Activated CD4-positive, alpha-beta memory T cell treated with anti-CD3 and anti-CD28 coated beads, Interleukin-2, amount 10 ng/mL, durations not matched to agents 7 days and 5 days (primary cell): Measurements from ENCODE around the gene C1QL4. TPM values are rescaled to one million over a fixed set of nuclear protein-coding genes. Genes with fewer than 3 reads are reported as not detected.
"Not testable (repeated sequence)": the region's sequence is repeated elsewhere in the genome, so short reads cannot be mapped to it uniquely, and the experiment has no call there.

Source experiments
- CTCF ChIA-PET: fragments of 350-600 bp; sonication (Branson Sonifier 250); formaldehyde crosslinking; loops from one replicate; lab custom pipeline; 2021; ENCODE audit warnings: antibody characterized with exemption, inconsistent platforms; lab: Charles Lee
- POLR2A ChIA-PET: fragments of 350-600 bp; sonication (Branson Sonifier 250); formaldehyde crosslinking; loops from one replicate; lab custom pipeline; 2021; ENCODE audit warnings: antibody characterized with exemption; lab: Charles Lee
- DNase-seq: peaks from one replicate; pipeline ENCODE4 v3.0.0-alpha.2; 2020
- H3K27ac Mint-ChIP-seq: one replicate; pipeline ENCODE4 v1.8.0; 2021; ENCODE audit warnings: mild to moderate bottlenecking, mixed read lengths
- H3K27me3 Mint-ChIP-seq: one replicate; pipeline ENCODE4 v1.8.0; 2021; ENCODE audit warnings: mixed read lengths
- H3K36me3 Mint-ChIP-seq: one replicate; pipeline ENCODE4 v1.8.0; 2021; ENCODE audit warnings: low read depth, mixed read lengths
- H3K4me1 Mint-ChIP-seq: one replicate; pipeline ENCODE4 v1.8.0; 2021; ENCODE audit warnings: mixed read lengths
- H3K4me3 Mint-ChIP-seq: one replicate; pipeline ENCODE4 v1.8.0; 2021; ENCODE audit warnings: mild to moderate bottlenecking, mixed read lengths
- H3K9me3 Mint-ChIP-seq: one replicate; pipeline ENCODE4 v1.8.0; 2021; ENCODE audit warnings: mixed read lengths
- total RNA-seq, 2 experiments: library from RNA; stranded (reverse); gene quantifications; one replicate each; pipeline ENCODE4 v1.2.3, GENCODE V29; 2021

Gene C1QL4
- total RNA-seq, 2 experiments from 2014 or later: not detected

- ChIA-PET CTCF (interaction anchor here (1.1 to 1.5 kb wide), 3 partner anchors 8 to 51 kb away, joined by 4 to 5 read pairs (median 4); partner anchors contain the start of gene PRPH), POLR2A (interaction anchor here (1.7 kb wide), 1 partner anchor 17 kb away, joined by 5 read pairs; the partner anchor contains the start of gene TROAP)
- no peak for DNase-seq
- Mint-ChIP-seq H3K4me1 (peaks cover 29% of the 10 kb centered on the region), H3K36me3 (no peaks in the 10 kb centered on the region), H3K27ac (no peak overlapping the region), H3K27me3 (peaks cover 91% of the 10 kb centered on the region), H3K9me3 (no peaks in the 10 kb centered on the region), H3K4me3 (no peak overlapping the region)
Observed at GRCh38 chr12:49339464-49339861, 2.5 kb upstream of the C1QL4 start.

GRCh38 chr12:49338830-49339463, 2.0 kb upstream of the C1QL4 start:
- Mint-ChIP-seq H3K9me3 (no peaks in the 10 kb centered on the region), H3K27ac (no peak overlapping the region), H3K27me3 (peaks cover 90% of the 10 kb centered on the region), H3K4me1 (peaks cover 29% of the 10 kb centered on the region), H3K4me3 (no peak overlapping the region), H3K36me3 (no peaks in the 10 kb centered on the region)
- ChIA-PET CTCF (interaction anchor here (1.1 to 7.7 kb wide), 7 partner anchors 9 to 175 kb away, joined by 3 to 51 read pairs (median 4); partner anchors contain the start of genes PRPH and TROAP), POLR2A (interaction anchor here (1.7 to 4.1 kb wide), 2 partner anchors 16 to 45 kb away, joined by 5 to 17 read pairs; partner anchors contain the start of genes PRPH and TROAP)
- no peak for DNase-seq

- ChIA-PET CTCF (interaction anchor here (1.0 to 7.7 kb wide), 12 partner anchors 10 to 348 kb away, joined by 3 to 51 read pairs (median 6); partner anchors contain the start of genes DNAJC22, PRPH and TROAP), POLR2A (interaction anchor here (0.7 to 5.2 kb wide), 4 partner anchors 9 to 42 kb away, joined by 3 to 46 read pairs (median 10); partner anchors contain the start of genes DNAJC22, PRPH and TROAP)
- Mint-ChIP-seq H3K4me3 (no peak overlapping the region), H3K36me3 (peaks cover 16% of the 10 kb centered on the region), H3K27me3 (peaks cover 79% of the 10 kb centered on the region), H3K4me1 (peaks cover 19% of the 10 kb centered on the region), H3K27ac (no peak overlapping the region), H3K9me3 (no peaks in the 10 kb centered on the region)
- no peak for DNase-seq
Observed at GRCh38 chr12:49335955-49336644, 888 bp downstream of the C1QL4 start.

GRCh38 chr12:49335118-49335954, 1.7 kb downstream of the C1QL4 start:
- peaks cover 23% of the 10 kb centered on the region for H3K36me3 Mint-ChIP-seq
- DNase-seq: no peak
- ChIA-PET POLR2A (interaction anchor here (0.7 to 5.2 kb wide), 4 partner anchors 10 to 41 kb away, joined by 3 to 46 read pairs (median 10); partner anchors contain the start of genes DNAJC22, PRPH and TROAP), CTCF (interaction anchor here (0.9 to 7.7 kb wide), 5 partner anchors 9 to 46 kb away, joined by 3 to 51 read pairs (median 6); partner anchors contain the start of genes DNAJC22, PRPH and TROAP)
- peaks cover 71% of the 10 kb centered on the region for H3K27me3 Mint-ChIP-seq
- H3K4me1 Mint-ChIP-seq: peaks cover 19% of the 10 kb centered on the region
- H3K27ac Mint-ChIP-seq: no peak overlapping the region
- no peaks in the 10 kb centered on the region for H3K9me3 Mint-ChIP-seq
- H3K4me3 Mint-ChIP-seq: peak overlapping the region; percentile 18

- peaks cover 19% of the 10 kb centered on the region for H3K4me1 Mint-ChIP-seq
- H3K9me3 Mint-ChIP-seq: no peaks in the 10 kb centered on the region
- DNase-seq: no peak
- POLR2A ChIA-PET: interaction anchor here (1.6 to 5.2 kb wide), 2 partner anchors 11 to 13 kb away, joined by 4 to 46 read pairs; partner anchors contain the start of genes DNAJC22 and TROAP
- H3K27ac Mint-ChIP-seq: no peak overlapping the region
- peaks cover 64% of the 10 kb centered on the region for H3K27me3 Mint-ChIP-seq
- CTCF ChIA-PET: interaction anchor here (0.9 to 7.7 kb wide), 5 partner anchors 8 to 45 kb away, joined by 3 to 51 read pairs (median 6); partner anchors contain the start of genes DNAJC22, PRPH and TROAP
- H3K36me3 Mint-ChIP-seq: peaks cover 29% of the 10 kb centered on the region
- no peak overlapping the region for H3K4me3 Mint-ChIP-seq
Observed at GRCh38 chr12:49334681-49335080, 2.3 kb downstream of the C1QL4 start.

GRCh38 chr12:49334226-49334625, 2.8 kb downstream of the C1QL4 start:
- Mint-ChIP-seq H3K9me3 (no peaks in the 10 kb centered on the region), H3K27ac (no peak overlapping the region), H3K27me3 (peaks cover 60% of the 10 kb centered on the region), H3K36me3 (peaks cover 30% of the 10 kb centered on the region), H3K4me1 (peaks cover 19% of the 10 kb centered on the region), H3K4me3 (no peak overlapping the region)
- CTCF ChIA-PET: interaction anchor here (0.8 to 7.7 kb wide), 4 partner anchors 8 to 45 kb away, joined by 4 to 51 read pairs (median 10); partner anchors contain the start of genes DNAJC22 and TROAP
- POLR2A ChIA-PET: interaction anchor here (1.3 to 5.2 kb wide), 2 partner anchors 11 to 39 kb away, joined by 3 to 46 read pairs; partner anchors contain the start of genes PRPH and TROAP
- no peak for DNase-seq

GRCh38 chr12:49333778-49334177, 3.2 kb downstream of the C1QL4 start:
- not testable (repeated sequence) for H3K4me3 Mint-ChIP-seq, H3K9me3 Mint-ChIP-seq, DNase-seq, H3K27ac Mint-ChIP-seq
- ChIA-PET POLR2A (interaction anchor here (1.1 to 5.2 kb wide), 3 partner anchors 10 to 69 kb away, joined by 3 to 46 read pairs (median 3); partner anchors contain the start of genes PRPH, TROAP and TUBA1C), CTCF (interaction anchor here (0.7 to 7.7 kb wide), 6 partner anchors 9 to 268 kb away, joined by 3 to 51 read pairs (median 5); partner anchors contain the start of genes DNAJC22 and TROAP)
- Mint-ChIP-seq H3K36me3 (peaks cover 34% of the 10 kb centered on the region), H3K27me3 (peaks cover 55% of the 10 kb centered on the region), H3K4me1 (peaks cover 19% of the 10 kb centered on the region)

- Mint-ChIP-seq H3K4me1 (peaks cover 16% of the 10 kb centered on the region), H3K27ac (no peak overlapping the region), H3K36me3 (peaks cover 36% of the 10 kb centered on the region), H3K27me3 (peaks cover 47% of the 10 kb centered on the region), H3K9me3 (no peaks in the 10 kb centered on the region), H3K4me3 (no peak overlapping the region)
- DNase-seq: no peak
- ChIA-PET CTCF (interaction anchor here (0.7 to 7.7 kb wide), 7 partner anchors 9 to 43 kb away, joined by 3 to 51 read pairs (median 16); partner anchors contain the start of genes DNAJC22 and TROAP), POLR2A (interaction anchor here (1.1 to 5.2 kb wide), 4 partner anchors 9 to 68 kb away, joined by 3 to 46 read pairs (median 4); partner anchors contain the start of genes DNAJC22, PRPH, TROAP and TUBA1C)
Observed at GRCh38 chr12:49332891-49333371, 4.1 kb downstream of the C1QL4 start.

- no peaks in the 10 kb centered on the region for H3K9me3 Mint-ChIP-seq
- peaks cover 42% of the 10 kb centered on the region for H3K27me3 Mint-ChIP-seq
- POLR2A ChIA-PET: interaction anchor here (1.0 to 5.2 kb wide), 3 partner anchors 9 to 15 kb away, joined by 3 to 46 read pairs (median 6); partner anchors contain the start of genes DNAJC22 and TROAP
Observed at GRCh38 chr12:49332441-49332861, 4.5 kb downstream of the C1QL4 start.

GRCh38 chr12:49331380-49332222, 5.4 kb downstream of the C1QL4 start:
- H3K4me3 Mint-ChIP-seq: no peak overlapping the region
- peaks cover 4% of the 10 kb centered on the region for H3K4me1 Mint-ChIP-seq
- peaks cover 46% of the 10 kb centered on the region for H3K36me3 Mint-ChIP-seq
- ChIA-PET POLR2A (interaction anchor here (0.7 to 5.2 kb wide), 5 partner anchors 8 to 37 kb away, joined by 3 to 46 read pairs (median 4); partner anchors contain the start of genes DNAJC22, PRPH, SPATS2 and TROAP), CTCF (interaction anchor here (0.6 to 7.7 kb wide), 17 partner anchors 9 to 563 kb away, joined by 3 to 51 read pairs (median 5); partner anchors contain the start of genes DNAJC22, PRPH and TROAP)
- no peaks in the 10 kb centered on the region for H3K9me3 Mint-ChIP-seq
- H3K27ac Mint-ChIP-seq: no peak overlapping the region
- DNase-seq: no peak
- peaks cover 34% of the 10 kb centered on the region for H3K27me3 Mint-ChIP-seq

More at GRCh38 chr12:49332441-49332861, 4.5 kb downstream of the C1QL4 start:
- peaks cover 12% of the 10 kb centered on the region for H3K4me1 Mint-ChIP-seq
- no peak overlapping the region for H3K27ac Mint-ChIP-seq
- CTCF ChIA-PET: interaction anchor here (1.2 to 7.7 kb wide), 10 partner anchors 9 to 181 kb away, joined by 3 to 51 read pairs (median 6); partner anchors contain the start of genes DNAJC22, PRPH and TROAP
- no peak for DNase-seq
- peaks cover 40% of the 10 kb centered on the region for H3K36me3 Mint-ChIP-seq
- no peak overlapping the region for H3K4me3 Mint-ChIP-seq
